Skeletal muscle satellite cell (primary cell): Measurements from ENCODE around the gene GPR35.
"Not testable (repeated sequence)": the region's sequence is repeated elsewhere in the genome, so short reads cannot be mapped to it uniquely, and the experiment has no call there.

Source experiments
- H3K27me3 ChIP-seq: 2 replicates; pipeline ENCODE4 v1.7.0; 2013; ENCODE audit warnings: low read length; ENCODE audit not compliant: control insufficient read depth, insufficient read depth
- H3K36me3 ChIP-seq: 2 replicates; pipeline ENCODE4 v1.7.0; 2013; ENCODE audit warnings: mild to moderate bottlenecking, control low read depth, low read length; ENCODE audit not compliant: insufficient read depth
- H3K4me1 ChIP-seq: 2 replicates; pipeline ENCODE4 v1.7.0; 2013; ENCODE audit warnings: low read length; ENCODE audit not compliant: control insufficient read depth, insufficient read depth
- H3K4me2 ChIP-seq: 2 replicates; pipeline ENCODE4 v1.7.0; 2013; ENCODE audit warnings: mild to moderate bottlenecking, low read length
- H3K4me3 ChIP-seq: 2 replicates; pipeline ENCODE4 v1.7.0; 2013; ENCODE audit warnings: low read length
- H3K9ac ChIP-seq: 2 replicates; pipeline ENCODE4 v1.7.0; 2013; ENCODE audit warnings: mild to moderate bottlenecking, low read depth, low read length, moderate library complexity
- H3K9me3 ChIP-seq: replicated peaks from 2 replicates; pipeline ENCODE4 v1.7.0; 2013; ENCODE audit warnings: mild to moderate bottlenecking, control low read depth, low read length

GPR35 gene

DNA sequence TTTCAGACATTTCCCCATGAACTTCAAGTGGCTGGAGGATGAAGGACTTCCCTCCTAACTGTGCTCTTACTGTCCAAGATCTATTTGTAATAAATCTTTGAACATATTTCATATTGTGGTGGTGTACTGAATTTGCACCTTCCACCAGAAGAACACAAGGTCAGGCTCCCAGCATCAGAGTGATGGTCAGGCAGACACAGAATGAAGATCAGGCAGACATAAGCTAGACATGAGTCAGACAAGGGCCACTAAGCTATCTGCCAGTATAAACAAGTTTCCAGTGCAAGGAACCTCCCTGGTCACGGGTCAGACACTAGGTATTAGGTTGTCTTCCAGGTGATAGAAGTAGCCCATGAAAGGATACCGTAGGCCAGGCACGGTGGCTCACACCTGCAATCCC lies 37.4 kb downstream of the GPR35 start:
- Histone ChIP-seq H3K27me3 (peaks cover 60% of the 10 kb centered on the region), H3K4me3 (no peak overlapping the region)

DNA sequence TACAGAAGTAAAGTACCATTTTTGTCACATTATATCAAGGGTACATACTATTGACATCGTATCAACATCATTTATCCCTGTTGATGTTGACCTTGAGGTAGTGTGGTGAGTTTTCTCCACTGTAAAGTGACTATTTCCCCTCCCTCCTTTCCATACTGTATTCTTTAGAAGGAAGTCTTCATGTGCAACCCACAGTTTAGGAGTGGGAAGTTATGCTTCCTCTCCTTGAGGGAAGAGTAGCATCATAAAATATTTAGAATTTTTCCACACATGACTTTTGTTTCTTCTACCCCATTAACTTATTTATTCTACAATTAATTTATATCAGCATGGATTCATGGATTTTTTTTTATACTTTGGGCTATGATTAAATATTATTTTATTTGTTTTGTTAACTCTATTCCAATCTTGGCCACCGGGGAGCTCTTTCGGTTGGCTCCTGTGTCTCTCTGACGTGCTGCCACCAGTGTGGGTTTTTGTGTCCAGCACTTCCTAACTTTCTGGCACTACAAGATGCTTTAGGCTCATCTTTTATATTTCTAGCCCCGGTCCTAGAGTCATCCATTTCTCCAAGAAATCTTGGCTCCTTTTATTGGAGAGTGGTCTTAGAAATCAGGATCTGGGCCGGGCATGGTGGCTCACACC lies 38.4 kb downstream of the GPR35 start:
- Histone ChIP-seq H3K4me1 (no peaks in the 10 kb centered on the region), H3K4me3 (no peak overlapping the region), H3K4me2 (no peak overlapping the region), H3K9ac (no peak overlapping the region), H3K36me3 (no peaks in the 10 kb centered on the region), H3K27me3 (peaks cover 69% of the 10 kb centered on the region), H3K9me3 (no peaks in the 10 kb centered on the region)

More for the DNA sequence above, 37.4 kb downstream of the GPR35 start:
- no peaks in the 10 kb centered on the region for H3K36me3 ChIP-seq
- no peak overlapping the region for H3K4me2 ChIP-seq
- no peaks in the 10 kb centered on the region for H3K4me1 ChIP-seq
- H3K9ac ChIP-seq, result no peak overlapping the region
- H3K9me3 ChIP-seq, result no peaks in the 10 kb centered on the region

DNA sequence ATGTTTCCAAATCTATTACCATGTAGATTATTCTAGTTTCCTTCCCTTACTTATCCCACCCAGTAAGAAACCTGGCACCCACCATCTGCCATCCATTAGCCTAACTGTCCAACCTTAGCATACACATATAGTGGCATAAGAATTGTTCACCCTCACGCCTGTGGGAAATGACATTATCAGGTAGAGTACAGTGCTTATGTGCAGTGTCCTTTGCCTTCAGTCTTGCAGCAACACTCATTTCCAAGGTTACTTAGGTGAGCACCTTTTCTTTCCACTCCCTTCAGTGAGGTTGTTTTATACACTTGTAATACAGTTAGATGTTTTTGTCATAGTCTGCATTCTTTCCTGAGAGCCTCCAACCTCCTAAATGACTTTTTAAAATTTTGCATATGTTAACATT lies 39.3 kb downstream of the GPR35 start:
- Histone ChIP-seq H3K9ac (no peak overlapping the region), H3K4me3 (no peak overlapping the region), H3K27me3 (peaks cover 66% of the 10 kb centered on the region), H3K9me3 (no peaks in the 10 kb centered on the region), H3K4me1 (no peaks in the 10 kb centered on the region), H3K36me3 (no peaks in the 10 kb centered on the region), H3K4me2 (no peak overlapping the region)

DNA sequence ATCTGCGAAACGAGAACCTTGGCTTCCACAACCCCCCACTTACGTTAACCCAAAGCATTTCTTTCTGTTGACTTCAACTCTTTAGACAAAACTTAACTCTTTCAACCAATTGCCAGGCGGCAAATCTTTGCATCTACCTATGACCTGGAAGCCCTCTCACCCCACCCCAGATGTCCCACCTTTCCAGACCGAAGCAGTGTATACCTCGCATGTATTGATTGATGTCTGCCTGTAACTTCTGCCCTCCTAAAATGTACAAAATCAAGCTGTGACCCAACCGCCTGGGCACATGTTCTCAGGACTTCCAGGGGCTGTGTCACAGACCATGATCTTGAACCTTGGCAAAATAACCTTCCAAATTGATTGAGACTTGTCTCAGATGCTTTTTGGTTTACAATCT lies 45.1 kb downstream of the GPR35 start:
- no peaks in the 10 kb centered on the region for H3K4me1 ChIP-seq
- H3K4me3 ChIP-seq, result no peak overlapping the region
- peaks cover 76% of the 10 kb centered on the region for H3K27me3 ChIP-seq
- H3K9me3 ChIP-seq, result no peaks in the 10 kb centered on the region
- no peaks in the 10 kb centered on the region for H3K36me3 ChIP-seq
- no peak overlapping the region for H3K4me2 ChIP-seq
- no peak overlapping the region for H3K9ac ChIP-seq

DNA sequence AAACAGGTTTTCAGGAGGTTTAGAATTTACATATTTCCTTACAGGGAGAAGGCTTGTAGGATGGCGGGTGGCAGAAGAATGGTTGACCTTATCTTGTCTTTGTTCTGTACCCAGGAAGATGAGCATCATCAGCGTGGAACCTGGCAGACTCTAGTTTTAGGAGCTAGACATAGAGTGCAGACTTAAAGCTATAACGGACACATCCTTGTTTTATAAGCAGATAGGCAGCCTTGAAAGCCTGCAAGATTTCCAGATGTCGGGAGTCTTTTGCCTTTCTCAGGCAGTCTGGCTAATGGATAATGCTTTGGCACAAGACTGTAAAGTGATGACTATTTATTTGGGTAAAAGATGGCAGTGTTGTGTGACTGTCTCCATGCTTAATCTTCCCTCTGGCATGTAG lies 45.7 kb downstream of the GPR35 start:
- no peak overlapping the region for H3K9ac ChIP-seq
- no peaks in the 10 kb centered on the region for H3K36me3 ChIP-seq
- peaks cover 70% of the 10 kb centered on the region for H3K27me3 ChIP-seq
- H3K4me3 ChIP-seq, result no peak overlapping the region
- no peak overlapping the region for H3K4me2 ChIP-seq
- H3K9me3 ChIP-seq, result no peaks in the 10 kb centered on the region
- H3K4me1 ChIP-seq, result no peaks in the 10 kb centered on the region

DNA sequence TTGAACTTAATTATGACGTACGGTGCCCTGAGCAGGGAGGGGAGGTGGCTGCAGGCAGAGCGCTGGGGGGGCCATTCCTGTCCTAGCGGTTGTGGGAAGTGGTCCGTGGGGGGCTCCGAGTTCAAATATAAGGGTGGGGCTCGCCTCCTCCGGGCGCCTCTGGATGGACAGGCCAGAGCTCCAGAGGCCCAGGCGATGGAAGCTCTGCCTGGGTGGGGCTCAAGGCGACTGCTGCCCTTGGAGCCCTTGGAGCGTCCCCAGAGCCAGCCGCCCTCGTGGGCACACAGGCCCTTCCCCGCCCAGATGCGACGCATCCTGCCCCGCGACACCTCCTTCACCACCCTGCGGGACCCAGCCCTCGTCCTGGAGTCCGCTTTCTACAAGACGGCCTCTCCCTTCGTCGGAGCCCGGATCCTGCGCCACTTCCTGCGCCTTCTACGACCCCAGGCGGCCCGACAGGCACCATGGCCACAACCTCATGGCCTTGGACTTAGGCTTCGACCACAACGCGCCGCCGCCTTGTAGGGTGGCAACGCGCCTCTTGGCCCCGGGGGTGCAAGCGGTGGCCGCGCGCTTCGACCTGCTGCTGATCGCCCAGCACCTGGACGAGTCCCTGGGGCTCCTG lies 46.9 kb downstream of the GPR35 start:
- H3K9me3 ChIP-seq, result no peaks in the 10 kb centered on the region
- H3K4me1 ChIP-seq, result no peaks in the 10 kb centered on the region
- H3K9ac ChIP-seq, result no peak overlapping the region
- no peak overlapping the region for H3K4me2 ChIP-seq
- no peak overlapping the region for H3K4me3 ChIP-seq
- H3K27me3 ChIP-seq, result peaks cover 58% of the 10 kb centered on the region
- no peaks in the 10 kb centered on the region for H3K36me3 ChIP-seq

DNA sequence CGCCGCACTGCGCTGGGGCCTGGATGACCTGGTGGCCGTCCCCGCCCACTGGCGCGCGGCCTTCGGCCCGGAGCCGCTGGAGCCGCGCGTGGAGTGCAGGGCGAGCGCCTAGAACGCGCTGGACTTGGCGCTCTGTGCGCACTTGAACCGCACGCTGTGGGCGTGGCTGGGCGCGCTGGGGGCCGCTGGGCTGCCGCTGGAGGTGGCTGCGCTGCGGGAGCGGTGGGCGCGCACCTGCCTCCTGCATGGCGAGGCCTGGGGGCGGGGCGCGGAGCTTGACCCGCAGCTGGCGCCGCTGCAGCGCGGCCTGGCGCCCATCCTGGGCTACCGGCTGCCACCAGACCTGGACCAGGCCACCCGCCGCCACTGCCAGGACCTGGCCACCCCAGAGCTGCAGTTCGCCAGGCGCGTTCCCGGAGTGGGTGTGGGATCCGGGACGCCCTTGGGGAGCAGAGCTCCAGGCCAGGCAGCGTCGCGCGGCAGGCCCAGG lies 47.5 kb downstream of the GPR35 start:
- H3K9me3 ChIP-seq, result no peaks in the 10 kb centered on the region
- H3K4me2 ChIP-seq, result no peak overlapping the region
- H3K36me3 ChIP-seq, result no peaks in the 10 kb centered on the region
- H3K27me3 ChIP-seq, result peaks cover 52% of the 10 kb centered on the region
- H3K4me1 ChIP-seq, result no peaks in the 10 kb centered on the region
- no peak overlapping the region for H3K9ac ChIP-seq
- H3K4me3 ChIP-seq, result no peak overlapping the region

DNA sequence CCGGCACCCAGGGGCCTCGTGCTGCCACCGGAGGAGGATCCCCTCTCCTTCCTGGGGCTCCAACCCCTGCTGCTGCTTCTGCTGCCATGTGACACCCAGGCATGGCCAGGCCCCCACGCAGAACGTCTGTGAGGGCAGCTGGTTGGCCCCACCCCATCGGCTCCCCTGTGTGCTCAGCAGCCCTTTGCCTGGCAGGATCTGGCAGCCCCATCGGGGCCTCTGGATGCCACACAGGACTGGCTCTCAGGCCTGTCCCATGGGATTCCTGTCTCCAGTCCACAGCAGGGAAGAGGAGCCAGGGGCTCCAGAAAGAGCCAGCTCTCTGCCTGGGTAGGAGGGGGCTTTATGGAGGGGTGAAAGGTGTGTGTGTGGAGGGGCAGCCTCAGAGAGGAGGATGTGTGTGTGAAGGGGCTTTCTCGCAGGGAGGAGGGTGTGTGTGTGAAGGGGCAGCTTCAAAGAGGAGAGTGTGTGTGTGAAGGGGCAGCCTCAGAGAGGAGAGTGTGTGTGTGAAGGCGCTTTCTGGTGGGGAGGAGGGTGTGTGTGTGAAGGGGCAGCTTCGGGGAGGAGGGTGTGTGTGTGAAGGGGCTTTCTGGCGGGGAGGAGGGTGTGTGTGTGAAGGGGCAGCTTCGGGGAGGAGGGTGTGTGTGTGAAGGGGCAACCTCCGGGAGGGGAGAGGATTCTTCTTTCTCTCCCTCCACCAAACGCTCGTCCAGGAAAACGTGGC lies 49.3 kb downstream of the GPR35 start:
- H3K9ac ChIP-seq, H3K9me3 ChIP-seq, H3K4me3 ChIP-seq, H3K36me3 ChIP-seq, H3K4me1 ChIP-seq, H3K4me2 ChIP-seq: not testable (repeated sequence)
- peaks cover 37% of the 10 kb centered on the region for H3K27me3 ChIP-seq

DNA sequence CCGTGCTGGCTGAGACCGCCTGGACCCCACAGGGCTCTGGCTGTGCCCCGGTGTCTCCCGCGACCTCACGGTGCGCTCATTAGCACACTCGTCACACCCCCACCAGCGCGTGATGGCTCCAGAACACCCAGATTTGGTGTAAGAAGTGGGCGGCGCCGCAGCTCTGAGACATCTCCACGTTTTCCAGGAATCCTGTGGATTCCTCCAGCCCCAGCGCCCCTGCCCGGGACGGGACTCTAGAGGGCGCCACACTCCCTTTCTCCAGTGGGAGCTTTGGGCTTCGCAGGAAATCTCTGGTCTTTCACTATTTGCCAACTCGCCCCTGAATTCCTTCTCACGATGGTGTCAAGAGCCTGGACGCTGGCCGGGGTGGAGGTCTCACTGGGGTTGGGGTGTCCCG lies 50.1 kb downstream of the GPR35 start:
- H3K4me2 ChIP-seq, H3K4me1 ChIP-seq, H3K9me3 ChIP-seq, H3K4me3 ChIP-seq, H3K9ac ChIP-seq, H3K36me3 ChIP-seq: not testable (repeated sequence)
- H3K27me3 ChIP-seq, result peaks cover 29% of the 10 kb centered on the region

DNA sequence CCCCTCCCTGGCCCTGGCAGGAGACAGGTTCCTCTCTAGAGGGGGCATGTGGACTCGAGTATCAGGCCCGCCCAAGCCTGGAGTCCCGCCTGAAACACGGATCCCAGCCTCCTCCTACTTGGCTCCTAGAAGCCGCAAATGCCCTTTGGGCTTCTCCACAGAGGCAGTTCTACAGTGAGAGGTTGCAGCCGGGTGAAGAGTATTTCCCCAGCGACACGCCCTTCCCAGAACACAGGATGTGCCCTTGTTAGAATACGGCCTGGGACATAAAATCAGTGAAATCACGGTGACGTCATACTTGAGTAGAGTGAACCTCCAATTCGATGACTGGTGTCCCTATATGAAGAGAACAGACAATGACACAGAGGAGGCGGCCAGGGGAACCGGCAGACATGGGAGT lies 52.8 kb downstream of the GPR35 start:
- H3K4me2 ChIP-seq, H3K4me3 ChIP-seq, H3K4me1 ChIP-seq, H3K9me3 ChIP-seq, H3K9ac ChIP-seq, H3K27me3 ChIP-seq, H3K36me3 ChIP-seq: not testable (repeated sequence)

DNA sequence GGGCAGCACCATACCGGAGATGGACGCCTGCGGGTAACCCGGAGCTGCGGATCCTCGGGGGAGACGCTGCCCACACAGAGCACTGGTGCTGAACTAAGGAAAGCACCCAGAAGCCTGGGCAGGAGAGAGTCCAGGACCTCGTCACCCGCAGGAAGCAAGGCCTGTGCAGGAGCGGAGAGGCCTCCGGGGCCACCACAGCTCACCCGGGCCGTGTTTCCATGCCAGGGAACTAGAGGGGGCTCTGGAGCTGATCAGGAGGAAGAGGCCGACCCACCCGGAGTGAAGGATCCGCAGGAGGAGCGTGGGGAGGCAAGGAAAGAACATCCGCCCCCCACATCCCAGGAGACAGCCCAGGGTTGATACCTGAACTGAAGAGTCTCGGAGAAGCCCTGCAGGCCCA lies 53.6 kb downstream of the GPR35 start:
- not testable (repeated sequence) for H3K36me3 ChIP-seq, H3K9me3 ChIP-seq, H3K9ac ChIP-seq, H3K27me3 ChIP-seq, H3K4me1 ChIP-seq, H3K4me2 ChIP-seq, H3K4me3 ChIP-seq

DNA sequence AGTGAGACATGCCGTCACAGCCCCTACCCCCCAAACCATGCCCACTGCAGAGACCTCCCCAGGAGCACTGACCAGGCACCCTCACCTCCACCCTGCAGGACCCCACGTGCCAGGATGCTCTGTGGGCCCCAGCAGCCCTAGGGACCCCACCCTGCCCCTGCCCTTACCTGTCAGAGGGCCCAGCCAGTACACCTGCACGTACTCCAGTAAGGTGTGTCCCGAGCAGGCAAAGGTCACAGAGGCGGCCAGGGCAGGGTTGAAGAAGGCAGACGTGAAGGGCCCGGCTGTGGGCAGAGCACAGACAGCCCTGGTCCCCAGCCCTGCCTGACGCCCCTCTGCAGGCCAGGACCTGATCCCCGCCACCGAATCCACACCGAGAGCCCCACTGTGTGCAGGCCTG lies 54.9 kb downstream of the GPR35 start:
- not testable (repeated sequence) for H3K4me1 ChIP-seq, H3K9me3 ChIP-seq, H3K9ac ChIP-seq, H3K36me3 ChIP-seq, H3K4me3 ChIP-seq, H3K4me2 ChIP-seq, H3K27me3 ChIP-seq
